DMS79 (cell line): ENCODE measurements around the gene RPS6KA4.
"Not testable (repeated sequence)": the region's sequence is repeated elsewhere in the genome, so short reads cannot be mapped to it uniquely, and the experiment has no call there.

Experiments used
- DNase-seq: peaks from one replicate; lab custom pipeline; 2025; lab: John Stamatoyannopoulos, UW

Gene RPS6KA4

GRCh38 chr11:64387916-64388315, 29.0 kb downstream of the RPS6KA4 start:
- no peak for DNase-seq

- no peak for DNase-seq
Observed at GRCh38 chr11:64388894-64389293, 29.9 kb downstream of the RPS6KA4 start.

GRCh38 chr11:64389851-64390250, 30.9 kb downstream of the RPS6KA4 start:
- no peak for DNase-seq

- DNase-seq: no peak
Observed at GRCh38 chr11:64390558-64390957, 31.6 kb downstream of the RPS6KA4 start.

- DNase-seq: no peak
Observed at GRCh38 chr11:64391839-64392238, 32.9 kb downstream of the RPS6KA4 start.

- no peak for DNase-seq
Observed at GRCh38 chr11:64395545-64396078, 36.6 kb downstream of the RPS6KA4 start.

- no peak for DNase-seq
Observed at GRCh38 chr11:64396079-64396591, 37.2 kb downstream of the RPS6KA4 start.

- no peak for DNase-seq
Observed at GRCh38 chr11:64400102-64400501, 41.1 kb downstream of the RPS6KA4 start.

GRCh38 chr11:64400667-64401066, 41.7 kb downstream of the RPS6KA4 start:
- DNase-seq: no peak

GRCh38 chr11:64401775-64402174, 42.8 kb downstream of the RPS6KA4 start:
- DNase-seq: no peak

GRCh38 chr11:64403106-64403505, 44.1 kb downstream of the RPS6KA4 start:
- no peak for DNase-seq

GRCh38 chr11:64406221-64406946, 47.4 kb downstream of the RPS6KA4 start:
- DNase-seq: no peak

- DNase-seq: no peak
Observed at GRCh38 chr11:64407221-64407620, 48.3 kb downstream of the RPS6KA4 start.

- no peak for DNase-seq
Observed at GRCh38 chr11:64407630-64408029, 48.7 kb downstream of the RPS6KA4 start.

GRCh38 chr11:64409278-64409677, 50.3 kb downstream of the RPS6KA4 start:
- DNase-seq: no peak

GRCh38 chr11:64409707-64410403, 50.9 kb downstream of the RPS6KA4 start:
- peak; percentile 80 for DNase-seq

- no peak for DNase-seq
Observed at GRCh38 chr11:64410404-64410734, 51.4 kb downstream of the RPS6KA4 start.

- no peak for DNase-seq
Observed at GRCh38 chr11:64413417-64413816, 54.5 kb downstream of the RPS6KA4 start.

- no peak for DNase-seq
Observed at GRCh38 chr11:64415286-64415685, 56.3 kb downstream of the RPS6KA4 start.

GRCh38 chr11:64415996-64416728, 57.2 kb downstream of the RPS6KA4 start:
- no peak for DNase-seq

GRCh38 chr11:64418233-64418632, 59.3 kb downstream of the RPS6KA4 start:
- not testable (repeated sequence) for DNase-seq

- DNase-seq: no peak
Observed at GRCh38 chr11:64419257-64419790, 60.4 kb downstream of the RPS6KA4 start.
